GM21381 (cell line): ENCODE measurements around the gene CNTNAP2.
"Not testable (repeated sequence)": the region's sequence is repeated elsewhere in the genome, so short reads cannot be mapped to it uniquely, and the experiment has no call there.

Experiments
- ATAC-seq: cut with Tn5 transposase; IDR thresholded peaks from one replicate; pipeline ENCODE4 v1.9.1; 2021; ENCODE audit warnings: mild to moderate bottlenecking, moderate library complexity; ENCODE audit not compliant: unreplicated experiment

CNTNAP2 gene

GRCh38 chr7:146865696-146866095, 749.1 kb downstream of the CNTNAP2 start:
- no peak for ATAC-seq

DNA sequence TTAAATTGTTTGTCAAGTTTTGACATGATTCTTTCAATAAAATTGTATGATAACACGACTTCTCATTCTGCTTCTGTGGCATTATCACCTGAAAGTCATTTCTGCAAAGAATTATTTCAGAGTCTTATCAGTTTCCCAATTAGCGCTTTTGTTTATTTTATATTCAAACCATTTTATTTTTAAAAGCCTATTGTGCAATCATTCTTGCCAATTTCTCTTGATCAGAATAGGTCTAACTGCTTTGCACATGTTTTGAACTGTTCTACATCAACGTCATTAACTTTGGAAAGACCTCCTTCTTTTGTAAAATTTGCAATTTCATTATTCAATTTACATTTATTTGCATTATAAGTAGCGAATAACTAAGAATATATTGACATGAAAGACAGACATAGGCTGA, 758.1 kb downstream of the CNTNAP2 start:
- no peak for ATAC-seq

- no peak for ATAC-seq
Measured at GRCh38 chr7:146875237-146875785, 758.7 kb downstream of the CNTNAP2 start.

DNA sequence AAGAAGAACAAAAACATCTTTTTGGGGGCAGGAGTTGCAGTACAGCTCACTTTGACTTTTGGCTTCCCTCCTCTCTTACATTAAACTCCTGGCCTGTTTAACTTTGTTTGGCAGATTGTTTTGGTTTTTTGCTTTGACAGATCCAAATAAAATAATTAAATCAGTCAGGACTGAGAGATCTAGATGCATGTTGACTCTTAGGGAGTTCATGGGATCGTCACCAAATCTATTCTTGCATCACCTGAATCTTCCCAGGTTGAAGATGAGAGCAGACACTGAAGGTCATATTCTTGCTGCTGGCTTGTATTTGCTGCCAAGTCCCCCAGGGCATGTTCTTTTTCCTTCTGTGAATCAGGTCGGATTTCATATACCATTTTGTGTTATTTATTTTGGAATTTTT, 759.4 kb downstream of the CNTNAP2 start:
- ATAC-seq: no peak

GRCh38 chr7:146876411-146876810, 759.8 kb downstream of the CNTNAP2 start:
- no peak for ATAC-seq

- no peak for ATAC-seq
Measured at GRCh38 chr7:146878901-146879300, 762.3 kb downstream of the CNTNAP2 start.

- no peak for ATAC-seq
Measured at GRCh38 chr7:146885231-146885630, 768.6 kb downstream of the CNTNAP2 start.

DNA sequence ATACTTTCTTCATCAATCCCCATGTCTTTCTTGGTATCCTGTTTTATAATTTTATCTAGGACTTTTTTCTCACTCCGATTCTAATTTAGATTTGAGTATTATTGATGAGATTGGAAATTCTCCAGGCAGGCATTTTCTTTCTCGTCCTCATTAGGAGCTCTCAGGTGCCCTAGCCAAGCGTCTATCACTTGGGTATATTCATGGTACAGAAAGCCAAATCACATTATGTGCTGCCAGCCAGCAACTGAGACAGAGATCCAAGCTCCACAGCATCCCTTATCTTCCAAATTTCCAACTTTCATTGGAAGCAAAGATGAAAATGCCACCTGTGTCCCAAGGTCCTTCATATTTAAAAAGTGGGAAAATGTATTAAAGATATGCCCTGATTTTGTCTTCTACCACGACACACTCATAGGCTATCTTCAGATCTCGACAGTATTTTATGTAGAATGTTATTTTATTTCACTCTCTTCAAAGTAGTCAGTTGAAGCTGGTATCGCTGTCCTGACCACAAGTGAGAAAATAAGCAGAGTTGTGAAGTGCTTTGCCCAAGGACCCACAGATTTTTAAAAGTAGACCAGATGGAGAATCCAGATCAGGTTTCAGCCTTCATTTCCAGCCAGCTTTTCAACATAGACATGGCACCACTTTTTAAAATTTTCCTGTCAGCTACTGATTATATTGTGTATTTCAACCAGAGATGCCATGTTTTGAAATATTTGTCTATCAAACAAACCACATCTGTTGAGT, 773.4 kb downstream of the CNTNAP2 start:
- no peak for ATAC-seq

DNA sequence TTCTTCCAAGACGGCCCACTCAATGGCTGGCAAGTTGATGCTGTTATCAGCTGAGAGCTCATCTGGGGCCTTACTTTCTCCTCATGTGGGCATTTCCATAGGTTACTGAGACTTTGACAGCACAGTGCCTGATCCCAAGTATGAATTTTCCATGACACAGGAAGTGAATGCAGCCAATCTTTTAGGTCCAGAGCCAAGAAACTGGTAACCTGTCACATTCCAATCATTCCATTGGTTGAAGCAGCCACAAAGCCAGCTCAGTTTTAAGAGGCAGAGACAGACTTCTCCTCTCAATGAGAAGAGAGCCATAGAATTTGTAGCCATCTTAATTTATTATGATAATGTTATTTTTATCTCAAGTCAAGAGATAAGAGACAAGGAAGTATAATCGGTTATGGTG, 775.5 kb downstream of the CNTNAP2 start:
- no peak for ATAC-seq

DNA sequence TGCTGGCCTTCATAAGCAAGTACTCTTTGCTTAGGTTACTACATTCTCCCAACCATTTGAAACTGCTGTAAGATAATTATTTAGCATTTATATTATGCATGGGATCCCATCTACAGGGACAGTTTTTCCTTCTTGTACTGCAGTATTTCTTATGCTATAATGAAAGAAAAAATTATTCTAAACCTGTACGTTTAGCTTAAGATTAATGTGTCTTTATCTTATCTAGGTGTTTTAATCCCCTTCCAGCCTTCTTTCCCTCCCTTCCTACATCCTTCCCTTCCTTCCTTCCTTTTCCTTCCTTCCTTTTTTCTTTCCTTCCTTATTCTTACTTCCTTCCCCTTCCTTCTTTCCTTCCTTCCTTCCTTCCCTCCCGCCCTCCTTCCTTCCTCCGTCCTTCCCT, 778.3 kb downstream of the CNTNAP2 start:
- ATAC-seq: no peak

DNA sequence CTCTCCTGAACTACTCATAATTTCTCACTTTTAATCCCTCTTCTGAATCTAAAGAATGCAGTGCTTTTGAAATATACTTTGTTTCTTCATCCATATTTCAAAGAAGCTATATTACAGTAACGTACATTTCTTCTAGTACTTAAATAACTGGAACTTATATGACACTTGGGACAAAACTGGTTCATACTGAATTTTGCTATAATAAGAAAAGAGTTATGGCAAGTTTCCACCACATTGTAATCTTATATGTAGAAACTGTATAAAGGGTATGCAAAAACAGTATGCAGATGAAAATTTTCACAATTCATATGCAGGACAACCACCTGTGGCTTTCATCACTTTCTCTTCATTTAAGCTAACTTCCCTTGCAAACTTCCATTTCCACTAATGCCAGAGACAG, 785.7 kb downstream of the CNTNAP2 start:
- no peak for ATAC-seq

- no peak for ATAC-seq
Measured at GRCh38 chr7:146902728-146903127, 786.1 kb downstream of the CNTNAP2 start.

DNA sequence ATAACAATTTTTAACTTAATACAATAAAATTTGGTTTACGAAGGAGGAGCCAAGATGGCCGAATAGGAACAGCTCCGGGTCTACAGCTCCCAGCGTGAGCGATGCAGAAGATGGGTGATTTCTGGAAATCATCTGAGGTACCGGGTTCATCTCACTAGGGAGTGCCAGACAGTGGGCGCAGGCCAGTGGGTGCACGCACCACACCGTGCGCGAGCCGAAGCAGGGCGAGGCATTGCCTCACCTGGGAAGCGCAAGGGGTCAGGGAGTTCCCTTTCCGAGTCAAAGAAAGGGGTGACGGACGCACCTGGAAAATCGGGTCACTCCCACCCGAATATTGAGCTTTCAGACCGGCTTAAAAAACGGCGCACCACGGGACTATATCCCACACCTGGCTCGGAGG, 789.1 kb downstream of the CNTNAP2 start:
- ATAC-seq: not testable (repeated sequence)

GRCh38 chr7:146922782-146923181, 806.2 kb downstream of the CNTNAP2 start:
- ATAC-seq: no peak

- ATAC-seq: no peak
Measured at GRCh38 chr7:146926841-146927240, 810.2 kb downstream of the CNTNAP2 start.

DNA sequence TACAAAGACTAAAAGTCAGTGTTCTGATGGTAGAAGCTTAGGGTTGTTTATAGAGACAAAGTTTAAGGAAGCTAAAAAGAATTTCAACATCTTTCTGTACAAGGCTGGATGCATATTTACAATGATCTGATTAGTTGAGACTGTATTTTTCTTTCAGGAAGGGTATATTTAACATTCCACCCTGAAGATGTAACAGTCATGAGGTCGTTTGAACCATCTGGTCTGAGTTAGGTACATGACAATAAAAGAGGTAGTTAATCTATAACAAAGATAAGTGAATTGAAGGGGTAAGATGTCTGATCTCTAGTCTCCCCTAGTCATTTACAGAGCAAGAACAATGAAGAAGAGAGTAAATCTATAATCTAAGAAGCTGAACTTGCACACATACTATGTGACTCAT, 821.2 kb downstream of the CNTNAP2 start:
- ATAC-seq: no peak

- ATAC-seq: no peak
Measured at GRCh38 chr7:146943483-146943882, 826.9 kb downstream of the CNTNAP2 start.

DNA sequence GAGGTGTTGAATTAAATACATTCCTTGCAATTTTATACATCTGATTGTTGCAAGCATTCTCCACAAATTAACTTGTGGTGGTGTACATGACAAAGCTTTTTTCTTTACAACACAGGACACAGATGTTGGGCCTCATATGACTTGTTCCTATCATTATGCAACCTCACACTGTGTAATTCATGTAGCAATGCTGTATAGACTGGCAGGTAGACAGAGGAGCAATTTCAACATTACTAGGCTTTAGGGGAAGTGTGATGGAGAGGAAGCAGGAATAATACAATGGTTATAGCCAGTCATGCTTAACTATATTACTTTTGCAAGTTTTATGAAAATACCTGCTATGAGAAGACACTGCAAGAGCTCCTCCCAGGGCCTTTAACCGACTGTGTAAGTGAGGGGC, 832.1 kb downstream of the CNTNAP2 start:
- no peak for ATAC-seq

DNA sequence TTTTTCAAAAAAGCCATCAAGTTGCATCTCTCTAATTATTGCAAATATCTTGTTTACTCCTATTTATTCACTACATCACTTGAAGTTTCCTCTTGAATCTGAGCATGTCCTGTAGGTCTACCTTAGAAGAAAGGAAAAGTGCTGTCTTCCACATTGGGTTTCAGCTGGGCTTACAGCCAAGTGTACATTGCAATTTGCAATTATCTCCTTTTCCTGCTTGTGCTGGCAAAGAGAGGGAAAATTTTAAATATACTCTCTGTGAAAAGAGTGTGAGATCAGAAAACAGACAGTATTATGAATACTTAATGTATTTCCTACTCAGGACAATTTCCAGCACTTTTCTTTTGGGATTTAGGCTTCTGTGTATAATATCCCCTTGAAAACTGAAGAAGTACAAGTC, 839.7 kb downstream of the CNTNAP2 start:
- no peak for ATAC-seq

GRCh38 chr7:146956853-146957252, 840.3 kb downstream of the CNTNAP2 start:
- no peak for ATAC-seq

GRCh38 chr7:146960773-146961391, 844.3 kb downstream of the CNTNAP2 start:
- no peak for ATAC-seq

GRCh38 chr7:146961617-146962016, 845.0 kb downstream of the CNTNAP2 start:
- no peak for ATAC-seq
